ENCODE measurements around the gene SKOR2. TPM values are rescaled to one million over a fixed set of nuclear protein-coding genes. Genes with fewer than 3 reads are reported as not detected.

The SKOR2 gene
- total and polyA plus RNA-seq, 2 donors (not counting 1 experiment from before 2014, with no cell fraction given) = not detected

GRCh38 chr18:47191961-47192360 lies 59.5 kb downstream of the SKOR2 start:
- DNase-seq (no peak), ATAC-seq (ENCODE audit: low read depth) (no peak)
- Histone ChIP-seq H2AFZ (ENCODE audit: insufficient read depth, low read depth, low read length, poor library complexity, severe bottlenecking) (no peak overlapping the region), H3K79me2 (ENCODE audit: control insufficient read depth, insufficient read depth, low read length) (no peaks in the 10 kb centered on the region), H3K36me3 (replicated peaks in 1 of 2; ENCODE audit: control extremely low read depth in 1 of 2, control insufficient read depth in 1 of 2, extremely low read depth in 1 of 2, insufficient read depth in 2 of 2, low read length in 1 of 2) (no peaks in the 10 kb centered on the region), H3K9me3 (ENCODE audit: control extremely low read depth in 1 of 3, control insufficient read depth in 2 of 3, insufficient read depth in 1 of 3, low read length in 2 of 3) (peaks cover 0 to 3% (median 0%) of the 10 kb centered on the region in 3 donors), H3K27ac (ENCODE audit: low read length in 2 of 2) (no peak overlapping the region), H3K27me3 (replicated peaks in 1 of 4; ENCODE audit: control extremely low read depth in 1 of 4, control insufficient read depth in 3 of 4, insufficient read depth in 4 of 4, low read length in 3 of 4) (peaks cover 0 to 4% (median 0%) of the 10 kb centered on the region in 4 experiments), H3K4me3 (ENCODE audit: control extremely low read depth in 1 of 5, extremely low read depth in 1 of 5, insufficient read depth in 1 of 5, low read depth in 2 of 5, low read length in 4 of 5) (no peak overlapping the region), H4K20me1 (ENCODE audit: control insufficient read depth, insufficient read depth, low read length, poor library complexity, severe bottlenecking) (no peaks in the 10 kb centered on the region), H3K9ac (ENCODE audit: low read length) (no peak overlapping the region), H3K4me2 (replicated peaks; ENCODE audit: low read depth, low read length, poor library complexity, severe bottlenecking) (no peak overlapping the region), H3K4me1 (ENCODE audit: control insufficient read depth in 2 of 2, insufficient read depth in 2 of 2, low read length in 2 of 2) (peaks cover 13 to 17% of the 10 kb centered on the region in 2 donors)
- peaks cover 10% of the 10 kb centered on the region for H3K27me3 Mint-ChIP-seq
- no peak overlapping the region for H3K4me3 Mint-ChIP-seq
- intact Hi-C loops (cut with micrococcal nuclease) = no loop called here
- H3K27ac Mint-ChIP-seq = no peak overlapping the region
- TF ChIP-seq CTCF (IDR thresholded peaks at IDR 0.05) = no peak
- no peak for TF ChIP-seq EZH2 (IDR thresholded peaks at IDR 0.05; ENCODE audit: borderline replicate concordance, insufficient read depth, low read depth, low read length, poor library complexity, severe bottlenecking)
- POLR2A ChIA-PET = no interaction called here
- H3K9me3 Mint-ChIP-seq (ENCODE audit: insufficient read depth) = no peaks in the 10 kb centered on the region
- peaks cover 17% of the 10 kb centered on the region for H3K4me1 Mint-ChIP-seq
- WGBS (ENCODE audit: insufficient coverage) = 93% methylated on average over 1 of the region's 2 CpGs
- CTCF ChIA-PET = interaction anchor here (1.5 kb wide), 1 partner anchor 13 kb away, joined by 8 read pairs; no protein-coding TSS in a partner anchor

GRCh38 chr18:47187721-47188120 lies 63.7 kb downstream of the SKOR2 start:
- ChIA-PET POLR2A (no interaction called here), CTCF (interaction anchor here (0.9 to 4.8 kb wide), 2 partner anchors 16 to 19 kb away, joined by 3 to 16 read pairs; no protein-coding TSS in a partner anchor)
- no peak overlapping the region for H3K4me3 ChIP-seq (ENCODE audit: control extremely low read depth in 1 of 5, extremely low read depth in 1 of 5, insufficient read depth in 1 of 5, low read depth in 2 of 5, low read length in 4 of 5)
- no peak overlapping the region for H2AFZ ChIP-seq (ENCODE audit: insufficient read depth, low read depth, low read length, poor library complexity, severe bottlenecking)
- no peaks in the 10 kb centered on the region for H3K4me1 ChIP-seq (ENCODE audit: control insufficient read depth in 2 of 2, insufficient read depth in 2 of 2, low read length in 2 of 2)
- Mint-ChIP-seq H3K27ac (no peak overlapping the region), H3K9me3 (ENCODE audit: insufficient read depth) (peaks cover 14% of the 10 kb centered on the region), H3K27me3 (peaks cover 21% of the 10 kb centered on the region), H3K4me3 (no peak overlapping the region), H3K4me1 (no peaks in the 10 kb centered on the region)
- H3K4me2 ChIP-seq (replicated peaks; ENCODE audit: low read depth, low read length, poor library complexity, severe bottlenecking) = no peak overlapping the region
- ATAC-seq (ENCODE audit: low read depth) (no peak), DNase-seq (no peak)
- H3K27me3 ChIP-seq (replicated peaks in 1 of 4; ENCODE audit: control extremely low read depth in 1 of 4, control insufficient read depth in 3 of 4, insufficient read depth in 4 of 4, low read length in 3 of 4) = peaks cover 0 to 8% (median 0%) of the 10 kb centered on the region in 4 experiments
- 100% methylated on average over 2 of the region's 7 CpGs for WGBS (ENCODE audit: insufficient coverage)
- H4K20me1 ChIP-seq (ENCODE audit: control insufficient read depth, insufficient read depth, low read length, poor library complexity, severe bottlenecking) = no peaks in the 10 kb centered on the region
- H3K9me3 ChIP-seq (ENCODE audit: control extremely low read depth in 1 of 3, control insufficient read depth in 2 of 3, insufficient read depth in 1 of 3, low read length in 2 of 3) = peaks cover 0 to 17% (median 12%) of the 10 kb centered on the region in 3 donors
- no peaks in the 10 kb centered on the region for H3K36me3 ChIP-seq (replicated peaks in 1 of 2; ENCODE audit: control extremely low read depth in 1 of 2, control insufficient read depth in 1 of 2, extremely low read depth in 1 of 2, insufficient read depth in 2 of 2, low read length in 1 of 2)
- no peaks in the 10 kb centered on the region for H3K79me2 ChIP-seq (ENCODE audit: control insufficient read depth, insufficient read depth, low read length)
- H3K27ac ChIP-seq (ENCODE audit: low read length in 2 of 2) = no peak overlapping the region
- intact Hi-C loops (cut with micrococcal nuclease) = no loop called here
- TF ChIP-seq EZH2 (IDR thresholded peaks at IDR 0.05; ENCODE audit: borderline replicate concordance, insufficient read depth, low read depth, low read length, poor library complexity, severe bottlenecking) (no peak), CTCF (IDR thresholded peaks at IDR 0.05) (no peak)
- H3K9ac ChIP-seq (ENCODE audit: low read length) = no peak overlapping the region
